ENCODE measurements around the gene BST2. TPM values are rescaled to one million over a fixed set of nuclear protein-coding genes. Genes with fewer than 3 reads are reported as not detected.
A peak's percentile ranks its signal among the peaks of the same experiment; 100 is the strongest.

The BST2 gene
- total and polyA plus RNA-seq, 10 donors: 91.4 to 257 (median 168) TPM

- peak; percentile 58 to 89 (median 82) for TF ChIP-seq CTCF (IDR thresholded peaks at IDR 0.05 in 8 of 11, conservative IDR thresholded peaks at IDR 0.05 in 3 of 11)
- TF ChIP-seq POLR2A (IDR thresholded peaks at IDR 0.05): no peak
- peak; percentile 61 to 72 (median 64) for TF ChIP-seq POLR2AphosphoS5 (IDR thresholded peaks at IDR 0.05)
- WGBS, 5 donors: 14 to 41% (median 19%) methylated on average over 17 to 19 of the region's 19 CpGs
- Histone ChIP-seq H3K4me3 (no peak overlapping the region), H3K36me3 (peaks cover 0 to 33% (median 16%) of the 10 kb centered on the region in 6 donors), H3K9me3 (no peaks in the 10 kb centered on the region), H3K4me1 (peaks cover 12 to 50% (median 44%) of the 10 kb centered on the region in 6 donors), H3K27me3 (replicated peaks in 1 of 7) (peaks cover 0 to 26% (median 0%) of the 10 kb centered on the region in 7 donors), H3K27ac (peak overlapping the region in 7 of 8 donors; percentile 26 to 64 (median 56))
- DNase-seq: peak; percentile 86
- intact Hi-C loops (cut with DNase I; ENCODE audit: low total_unique reads): loop anchor here (5.0 kb wide), 1 partner anchor 72 kb away; no protein-coding TSS in a partner anchor
Measured at GRCh38 chr19:17394891-17395415, 10.5 kb downstream of the BST2 start.

DNA sequence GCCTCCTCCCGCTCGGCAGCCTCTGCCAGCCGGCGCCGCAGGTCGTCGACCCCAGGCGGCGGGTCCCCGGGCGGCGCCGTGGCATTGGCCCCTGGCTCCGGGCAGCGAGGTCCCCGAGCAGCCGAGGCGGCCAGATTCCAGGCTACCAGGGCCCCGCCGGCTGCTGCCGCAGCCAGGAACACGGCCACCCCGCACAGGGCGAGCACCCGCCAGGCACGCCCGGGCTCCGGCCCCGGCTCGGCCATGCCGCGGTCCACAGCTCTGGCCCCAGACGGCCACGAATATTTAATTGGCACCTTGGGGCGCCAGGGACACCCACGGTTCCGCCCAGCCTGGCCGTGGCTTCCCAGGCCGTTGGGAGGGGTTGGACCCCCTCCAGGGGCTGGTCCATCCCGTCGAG, 11.5 kb downstream of the BST2 start, which contains the start of gene CCDC194:
TSS of gene CCDC194 (minus strand) at position 283 of the 400 bp plus-strand sequence. CDS start at position 245, 38 bp downstream.
- TF ChIP-seq POLR2A (IDR thresholded peaks at IDR 0.05) (no peak), POLR2AphosphoS5 (IDR thresholded peaks at IDR 0.05) (peak in 1 of 3 donors; percentile 70)
- Histone ChIP-seq H3K36me3 (peaks cover 0 to 22% (median 11%) of the 10 kb centered on the region in 6 donors), H3K27me3 (replicated peaks in 1 of 7) (peaks cover 0 to 29% (median 0%) of the 10 kb centered on the region in 7 donors), H3K4me1 (peaks cover 12 to 52% (median 45%) of the 10 kb centered on the region in 6 donors), H3K9me3 (peaks cover 0 to 9% (median 2%) of the 10 kb centered on the region in 8 donors), H3K4me3 (no peak within 1 kb of the TSS), H3K27ac (peak within 1 kb of the TSS in 6 of 8 donors; percentile 26 to 64 (median 56))
- WGBS, 5 donors: 53 to 94% (median 62%) methylated on average over 7 to 41 of the region's 41 CpGs
- no peak for DNase-seq
- intact Hi-C loops (cut with DNase I; ENCODE audit: low total_unique reads): no loop called here

- TF ChIP-seq POLR2A (IDR thresholded peaks at IDR 0.05) (no peak), CTCF (IDR thresholded peaks at IDR 0.05 in 8 of 11, conservative IDR thresholded peaks at IDR 0.05 in 3 of 11) (no peak), POLR2AphosphoS5 (IDR thresholded peaks at IDR 0.05) (no peak)
- Histone ChIP-seq H3K27me3 (replicated peaks in 1 of 7) (peaks cover 0 to 29% (median 0%) of the 10 kb centered on the region in 7 donors), H3K27ac (no peak overlapping the region), H3K4me1 (peaks cover 12 to 52% (median 45%) of the 10 kb centered on the region in 6 donors), H3K9me3 (peaks cover 0 to 10% (median 2%) of the 10 kb centered on the region in 8 donors), H3K4me3 (no peak overlapping the region), H3K36me3 (peaks cover 0 to 13% (median 5%) of the 10 kb centered on the region in 6 donors)
- intact Hi-C loops (cut with DNase I; ENCODE audit: low total_unique reads): no loop called here
- DNase-seq: no peak
- 40 to 47% (median 43%) methylated on average over 2 of the region's 2 CpGs for WGBS, 5 donors
Measured at GRCh38 chr19:17393002-17393401, 12.4 kb downstream of the BST2 start.

GRCh38 chr19:17391371-17392151, 13.9 kb downstream of the BST2 start:
- intact Hi-C loops (cut with DNase I; ENCODE audit: low total_unique reads): no loop called here
- peak overlapping the region in 1 of 8 donors; percentile 67 for H3K27ac ChIP-seq
- no peaks in the 10 kb centered on the region for H3K36me3 ChIP-seq
- H3K4me3 ChIP-seq: peak overlapping the region; percentile 4 to 78 (median 47)
- TF ChIP-seq POLR2A (IDR thresholded peaks at IDR 0.05) (no peak), POLR2AphosphoS5 (IDR thresholded peaks at IDR 0.05) (peak in 1 of 3 donors; percentile 9), CTCF (IDR thresholded peaks at IDR 0.05 in 8 of 11, conservative IDR thresholded peaks at IDR 0.05 in 3 of 11) (peak in 6 of 11 experiments; percentile 12 to 45 (median 28))
- H3K9me3 ChIP-seq: peaks cover 0 to 10% (median 2%) of the 10 kb centered on the region in 8 donors
- H3K27me3 ChIP-seq (replicated peaks in 1 of 7): peaks cover 0 to 29% (median 0%) of the 10 kb centered on the region in 7 donors
- 2 to 7% (median 5%) methylated on average over 25 to 26 of the region's 26 CpGs for whole genome bisulfite sequencing, 5 donors
- DNase-seq: no peak
- H3K4me1 ChIP-seq: peaks cover 12 to 52% (median 45%) of the 10 kb centered on the region in 6 donors

Data from spleen (tissue), 11 donors.